Measurements from ENCODE around the gene NXPE3. TPM values are rescaled to one million over a fixed set of nuclear protein-coding genes. Genes with fewer than 3 reads are reported as not detected.

The NXPE3 gene
- polyA plus RNA-seq, 1 donor from 2014 or later: 6.6 TPM

GRCh38 chr3:101847328-101847727 is 68.3 kb downstream of the NXPE3 start:
- TF ChIP-seq MXI1 (conservative IDR thresholded peaks at IDR 0.05; ENCODE audit: poor library complexity, severe bottlenecking) (no peak), CTCF (IDR thresholded peaks at IDR 0.05; ENCODE audit: poor library complexity, severe bottlenecking) (no peak), POLR2AphosphoS5 (IDR thresholded peaks at IDR 0.05) (no peak), REST (IDR thresholded peaks at IDR 0.05; ENCODE audit: borderline replicate concordance) (no peak), SMC3 (conservative IDR thresholded peaks at IDR 0.05; ENCODE audit: poor library complexity) (no peak), EP300 (conservative IDR thresholded peaks at IDR 0.05; ENCODE audit: poor library complexity, severe bottlenecking) (no peak), TAF1 (IDR thresholded peaks at IDR 0.05; ENCODE audit: low read depth) (no peak), RAD21 (conservative IDR thresholded peaks at IDR 0.05) (no peak), EZH2 (IDR thresholded peaks at IDR 0.05; ENCODE audit: borderline replicate concordance, insufficient read depth, low read length, poor library complexity, severe bottlenecking) (no peak)
- Histone ChIP-seq H2AFZ (ENCODE audit: low read depth, low read length) (no peak overlapping the region), H3K4me3 (ENCODE audit: low read length) (no peak overlapping the region), H3K27me3 (ENCODE audit: insufficient read depth, low read depth, low read length) (peaks cover 41% of the 10 kb centered on the region), H3K9me2 (ENCODE audit: insufficient read depth, low read length) (no peaks in the 10 kb centered on the region), H3F3A (ENCODE audit: insufficient read depth, low read length, poor library complexity, severe bottlenecking) (no peaks in the 10 kb centered on the region), H3K36me3 (ENCODE audit: insufficient read depth, low read length) (no peaks in the 10 kb centered on the region), H3K27ac (ENCODE audit: low read length) (no peak overlapping the region), H3K9me3 (ENCODE audit: low read length) (no peaks in the 10 kb centered on the region), H3K9ac (ENCODE audit: low read length) (no peak overlapping the region), H4K20me1 (ENCODE audit: insufficient read depth) (no peaks in the 10 kb centered on the region), H3K79me2 (replicated peaks; ENCODE audit: insufficient read depth, low read length) (no peaks in the 10 kb centered on the region), H3K4me2 (ENCODE audit: low read length) (no peak overlapping the region)

- Histone ChIP-seq H3K9me3 (ENCODE audit: low read length) (no peaks in the 10 kb centered on the region), H3K79me2 (replicated peaks; ENCODE audit: insufficient read depth, low read length) (no peaks in the 10 kb centered on the region), H3K36me3 (ENCODE audit: insufficient read depth, low read length) (no peaks in the 10 kb centered on the region), H3K27ac (ENCODE audit: low read length) (no peak overlapping the region), H2AFZ (ENCODE audit: low read depth, low read length) (no peak overlapping the region), H3K4me2 (ENCODE audit: low read length) (no peak overlapping the region), H3F3A (ENCODE audit: insufficient read depth, low read length, poor library complexity, severe bottlenecking) (no peaks in the 10 kb centered on the region), H3K4me3 (ENCODE audit: low read length) (no peak overlapping the region), H3K27me3 (ENCODE audit: insufficient read depth, low read depth, low read length) (peaks cover 41% of the 10 kb centered on the region), H3K9me2 (ENCODE audit: insufficient read depth, low read length) (no peaks in the 10 kb centered on the region), H3K9ac (ENCODE audit: low read length) (no peak overlapping the region), H4K20me1 (ENCODE audit: insufficient read depth) (no peaks in the 10 kb centered on the region)
- TF ChIP-seq EZH2 (IDR thresholded peaks at IDR 0.05; ENCODE audit: borderline replicate concordance, insufficient read depth, low read length, poor library complexity, severe bottlenecking) (no peak), MXI1 (conservative IDR thresholded peaks at IDR 0.05; ENCODE audit: poor library complexity, severe bottlenecking) (no peak)
These were observed 69.3 kb downstream of the NXPE3 start for GRCh38 chr3:101848326-101848725.
